Stomach (tissue), 9 donors: ENCODE data around the gene NPR3. TPM values are rescaled to one million over a fixed set of nuclear protein-coding genes. Genes with fewer than 3 reads are reported as not detected.

Experiments used
- DNase-seq, 2 donors: peaks; one replicate each; pipeline versions ENCODE4 v3.0.0 to v3.0.0-alpha.2; 2013 to 2019
- H3K27ac ChIP-seq, 5 donors: fragments of 200-600 bp in 4 of 5; sonication (generic) in 4 of 5; one replicate each; pipeline ENCODE4 v1.5.1; 2013 to 2019; ENCODE audit warnings: mild to moderate bottlenecking in 1 of 5, moderate library complexity in 1 of 5
- H3K27me3 ChIP-seq, 3 donors: fragments of 200-600 bp; sonication (generic); one replicate each; pipeline ENCODE4 v1.5.1; 2017 to 2019; ENCODE audit warnings: mixed run types in 1 of 3
- H3K36me3 ChIP-seq, 4 donors: fragments of 200-600 bp; sonication (generic); 1 replicate in 3 of 4; 2 replicates in 1 of 4; pipeline ENCODE4 v1.5.1; 2016 to 2019
- H3K4me1 ChIP-seq, 4 donors: fragments of 200-600 bp; sonication (generic); one replicate each; pipeline ENCODE4 v1.5.1; 2016 to 2019
- H3K4me3 ChIP-seq, 4 donors: fragments of 200-600 bp; sonication (generic) in 3 of 4; one replicate each; pipeline ENCODE4 v1.5.1; 2016 to 2019; ENCODE audit warnings: mild to moderate bottlenecking in 1 of 4
- H3K9me3 ChIP-seq, 4 donors: fragments of 200-600 bp; sonication (generic); one replicate each; pipeline ENCODE4 v1.5.1; 2016 to 2019
- EP300 ChIP-seq: sonication (generic); formaldehyde crosslinking; IDR thresholded peaks from one replicate; pipeline ENCODE4 v1.6.1; 2017; ENCODE audit warnings: antibody characterized with exemption
- POLR2A ChIP-seq, 4 donors: fragments of 450-650 bp; IDR thresholded peaks; one replicate each; pipeline ENCODE4 v1.6.1; 2016; ENCODE audit warnings: antibody characterized with exemption in 4 of 4, control low read depth in 2 of 4, mild to moderate bottlenecking in 1 of 4, moderate library complexity in 1 of 4
- POLR2AphosphoS5 ChIP-seq, 3 donors: sonication (generic); formaldehyde crosslinking; IDR thresholded peaks; one replicate each; pipeline ENCODE4 v1.6.1; 2016; ENCODE audit warnings: antibody characterized with exemption in 3 of 3
- WGBS, 5 donors: extraction: QIAGEN DNeasy Blood & Tissue Kit in 3 of 5; methylation state at CpG; one replicate each; pipeline versions ENCODE4 v1.1.5 to v1.1.7; 2013 to 2018; 5-methylcytosine and 5-hydroxymethylcytosine counted together
- intact Hi-C: fragments of 100-400 bp; cut with DNase I; formaldehyde crosslinking; loops from one replicate; pipeline ENCODE4 v1.15.1; 2023; ENCODE audit warnings: low total_unique reads
- polyA plus RNA-seq, 3 donors: library from polyadenylated mRNA; stranded (reverse); fragments of 200-250 nt; gene quantifications; one replicate each; pipeline ENCODE4 v1.2.3, GENCODE V29; 2013
- total RNA-seq, 5 donors: library from RNA; depleted of rRNA; stranded (reverse); fragments of >200 nt; gene quantifications; one replicate each; pipeline versions ENCODE4 v1.1.0 to v1.2.3, GENCODE V29; 2014 to 2016
- TF ChIP-seq, protein P1 (sequence below), 7 experiments: fragments of 450-650 bp in 4 of 7; fragments of 200-600 bp in 3 of 7; sonication (generic) in 3 of 7; IDR thresholded peaks; one replicate each; pipeline ENCODE4 v1.5.1; 2016 to 2019; ENCODE audit warnings: antibody characterized with exemption in 7 of 7, control low read depth in 2 of 7, mild to moderate bottlenecking in 1 of 7
- donor health status: healthy with polysubstance abuse.
- donor health status: Bipolar disorder and iron deficiency.
- donor health status: healthy.

The NPR3 gene
- total and polyA plus RNA-seq, 8 donors: 0.25 to 15.8 (median 1.8) TPM; not detected in 2

DNA sequence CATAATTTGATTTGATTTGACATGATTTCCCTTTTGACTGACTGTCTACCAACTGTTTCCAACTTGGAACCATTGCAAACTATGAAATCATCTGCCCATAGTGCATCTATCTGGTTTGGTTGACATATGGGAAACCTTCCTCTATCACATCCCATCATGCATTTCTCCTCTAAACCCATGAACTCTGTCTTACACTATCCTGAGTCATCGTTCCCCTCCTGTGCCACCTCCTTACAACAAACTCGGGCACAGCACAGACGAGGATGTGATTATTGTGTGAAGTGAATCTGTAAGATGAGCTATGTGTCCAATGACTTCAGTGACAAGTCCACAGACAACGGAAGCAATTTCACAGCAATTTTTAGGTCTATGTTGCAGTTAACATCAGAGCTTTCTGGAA is 126.1 kb downstream of the NPR3 start:
- intact Hi-C loops: no loop called here
- no peaks in the 10 kb centered on the region for H3K36me3 ChIP-seq
- no peaks in the 10 kb centered on the region for H3K4me1 ChIP-seq
- H3K27ac ChIP-seq: no peak overlapping the region
- H3K4me3 ChIP-seq: no peak overlapping the region
- WGBS, 5 donors: 71 to 90% (median 86%) methylated on average over 4 of the region's 4 CpGs
- no peak for DNase-seq
- H3K27me3 ChIP-seq: no peaks in the 10 kb centered on the region
- TF ChIP-seq POLR2AphosphoS5 (IDR thresholded peaks at IDR 0.05) (no peak), POLR2A (IDR thresholded peaks at IDR 0.05) (no peak), EP300 (no peak)
- no peaks in the 10 kb centered on the region for H3K9me3 ChIP-seq

DNA sequence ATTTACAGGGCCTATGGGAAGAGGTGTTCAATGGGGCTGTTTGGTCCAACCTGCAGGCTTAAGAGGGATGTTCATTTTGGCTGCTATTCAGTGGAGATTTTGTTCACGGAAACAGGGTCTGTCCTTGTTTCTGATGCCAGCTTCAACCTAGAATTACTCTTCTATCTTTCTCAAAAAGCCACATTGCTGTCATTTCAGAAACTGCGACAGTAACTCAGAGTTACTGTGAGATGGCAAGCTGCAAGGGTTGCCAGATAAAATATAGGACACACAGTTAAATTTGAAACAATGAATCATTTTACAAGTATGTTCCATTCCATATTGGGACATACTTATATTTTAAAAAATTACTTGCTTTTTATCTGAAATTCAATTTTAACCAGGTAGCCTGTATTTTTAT is 128.0 kb downstream of the NPR3 start:
- H3K27me3 ChIP-seq: no peaks in the 10 kb centered on the region
- no peak for DNase-seq
- no peaks in the 10 kb centered on the region for H3K9me3 ChIP-seq
- intact Hi-C loops: no loop called here
- TF ChIP-seq, protein P1, sequence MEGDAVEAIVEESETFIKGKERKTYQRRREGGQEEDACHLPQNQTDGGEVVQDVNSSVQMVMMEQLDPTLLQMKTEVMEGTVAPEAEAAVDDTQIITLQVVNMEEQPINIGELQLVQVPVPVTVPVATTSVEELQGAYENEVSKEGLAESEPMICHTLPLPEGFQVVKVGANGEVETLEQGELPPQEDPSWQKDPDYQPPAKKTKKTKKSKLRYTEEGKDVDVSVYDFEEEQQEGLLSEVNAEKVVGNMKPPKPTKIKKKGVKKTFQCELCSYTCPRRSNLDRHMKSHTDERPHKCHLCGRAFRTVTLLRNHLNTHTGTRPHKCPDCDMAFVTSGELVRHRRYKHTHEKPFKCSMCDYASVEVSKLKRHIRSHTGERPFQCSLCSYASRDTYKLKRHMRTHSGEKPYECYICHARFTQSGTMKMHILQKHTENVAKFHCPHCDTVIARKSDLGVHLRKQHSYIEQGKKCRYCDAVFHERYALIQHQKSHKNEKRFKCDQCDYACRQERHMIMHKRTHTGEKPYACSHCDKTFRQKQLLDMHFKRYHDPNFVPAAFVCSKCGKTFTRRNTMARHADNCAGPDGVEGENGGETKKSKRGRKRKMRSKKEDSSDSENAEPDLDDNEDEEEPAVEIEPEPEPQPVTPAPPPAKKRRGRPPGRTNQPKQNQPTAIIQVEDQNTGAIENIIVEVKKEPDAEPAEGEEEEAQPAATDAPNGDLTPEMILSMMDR (IDR thresholded peaks at IDR 0.05): no peak
- TF ChIP-seq EP300: no peak
- no peak for TF ChIP-seq POLR2AphosphoS5 (IDR thresholded peaks at IDR 0.05)
- H3K36me3 ChIP-seq: no peaks in the 10 kb centered on the region
- H3K4me1 ChIP-seq: no peaks in the 10 kb centered on the region
- WGBS, 5 donors: 79 to 87% (median 83%) methylated on average over 2 of the region's 2 CpGs
- no peak overlapping the region for H3K4me3 ChIP-seq
- H3K27ac ChIP-seq: no peak overlapping the region

DNA sequence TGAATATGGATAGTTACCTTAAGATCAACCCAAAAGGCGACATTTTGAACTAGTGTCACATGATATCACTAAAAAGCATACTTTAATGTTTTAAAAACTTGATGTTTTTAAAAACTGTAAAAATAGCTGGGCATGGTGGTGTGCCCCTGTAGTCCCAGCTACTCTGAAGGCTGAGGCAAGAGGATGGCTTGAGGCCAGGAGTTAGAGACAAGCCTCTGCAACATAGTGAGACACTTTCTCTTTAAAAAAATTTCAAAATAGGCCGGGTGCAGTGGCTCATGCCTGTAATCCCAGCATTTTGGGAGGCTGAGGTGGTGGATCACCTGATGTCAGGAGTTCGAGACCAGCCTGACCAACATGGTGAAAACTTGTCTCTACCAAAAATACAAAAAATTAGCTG is 129.5 kb downstream of the NPR3 start:
- TF ChIP-seq POLR2A (IDR thresholded peaks at IDR 0.05) (no peak), EP300 (no peak), POLR2AphosphoS5 (IDR thresholded peaks at IDR 0.05) (no peak)
- TF ChIP-seq, protein P1 (IDR thresholded peaks at IDR 0.05): no peak
- H3K4me3 ChIP-seq: no peak overlapping the region
- H3K4me1 ChIP-seq: no peaks in the 10 kb centered on the region
- no peaks in the 10 kb centered on the region for H3K9me3 ChIP-seq
- no peaks in the 10 kb centered on the region for H3K36me3 ChIP-seq
- intact Hi-C loops: no loop called here
- 79 to 94% (median 84%) methylated on average over 3 of the region's 3 CpGs for WGBS, 5 donors
- DNase-seq: no peak
- H3K27me3 ChIP-seq: no peaks in the 10 kb centered on the region
- H3K27ac ChIP-seq: no peak overlapping the region

Other genes with a start within 250 kb of the NPR3 start
- 100 to 1,000 TPM in 2 of 5 donors, 10 to 100 TPM in 3; 42.0 to 167 (median 77.1) TPM for gene SUB1, start 125.8 kb upstream of the NPR3 start, total RNA-seq
- 100 to 1,000 TPM; 135 to 198 (median 192) TPM for gene SUB1, start 125.8 kb upstream of the NPR3 start, polyA plus RNA-seq